ENCODE results near the gene NPEPPS.

The NPEPPS gene

DNA sequence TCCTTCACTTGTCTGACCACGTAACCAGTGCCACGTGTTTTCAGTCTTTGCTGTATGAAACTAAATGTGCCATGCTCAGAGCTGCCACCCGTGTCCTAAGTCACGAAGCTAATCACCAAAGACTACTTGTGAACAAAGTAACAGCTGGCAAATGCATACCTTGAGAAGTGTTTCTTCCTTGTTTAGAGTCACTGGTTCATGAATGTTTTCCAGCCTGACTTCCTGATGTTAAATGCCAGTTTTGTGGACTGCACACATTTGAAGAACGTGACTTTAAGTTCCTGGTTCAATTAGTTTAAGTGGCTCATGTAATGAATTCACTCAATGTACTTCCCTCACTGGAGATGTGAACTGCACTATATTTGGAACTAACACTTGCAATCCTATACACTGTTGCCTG, 98.9 kb downstream of the NPEPPS start:
- H4K20me1 ChIP-seq (ENCODE audit: insufficient read depth): no peaks in the 10 kb centered on the region
- no peak overlapping the region for H3K4me2 ChIP-seq
- no peak overlapping the region for H3K9ac ChIP-seq
- H3K79me2 ChIP-seq (ENCODE audit: insufficient read depth, low read depth): no peaks in the 10 kb centered on the region
- no peak overlapping the region for H3K4me3 ChIP-seq (IDR thresholded peaks at IDR 0.05; ENCODE audit: insufficient read depth, low read depth, low read length)
- H2AFZ ChIP-seq (ENCODE audit: low read depth): no peak overlapping the region
- no peaks in the 10 kb centered on the region for H3K36me3 ChIP-seq (ENCODE audit: insufficient read depth)
- H3K27ac ChIP-seq: no peak overlapping the region
- TF ChIP-seq, protein P1, sequence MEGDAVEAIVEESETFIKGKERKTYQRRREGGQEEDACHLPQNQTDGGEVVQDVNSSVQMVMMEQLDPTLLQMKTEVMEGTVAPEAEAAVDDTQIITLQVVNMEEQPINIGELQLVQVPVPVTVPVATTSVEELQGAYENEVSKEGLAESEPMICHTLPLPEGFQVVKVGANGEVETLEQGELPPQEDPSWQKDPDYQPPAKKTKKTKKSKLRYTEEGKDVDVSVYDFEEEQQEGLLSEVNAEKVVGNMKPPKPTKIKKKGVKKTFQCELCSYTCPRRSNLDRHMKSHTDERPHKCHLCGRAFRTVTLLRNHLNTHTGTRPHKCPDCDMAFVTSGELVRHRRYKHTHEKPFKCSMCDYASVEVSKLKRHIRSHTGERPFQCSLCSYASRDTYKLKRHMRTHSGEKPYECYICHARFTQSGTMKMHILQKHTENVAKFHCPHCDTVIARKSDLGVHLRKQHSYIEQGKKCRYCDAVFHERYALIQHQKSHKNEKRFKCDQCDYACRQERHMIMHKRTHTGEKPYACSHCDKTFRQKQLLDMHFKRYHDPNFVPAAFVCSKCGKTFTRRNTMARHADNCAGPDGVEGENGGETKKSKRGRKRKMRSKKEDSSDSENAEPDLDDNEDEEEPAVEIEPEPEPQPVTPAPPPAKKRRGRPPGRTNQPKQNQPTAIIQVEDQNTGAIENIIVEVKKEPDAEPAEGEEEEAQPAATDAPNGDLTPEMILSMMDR (conservative IDR thresholded peaks at IDR 0.05; ENCODE audit: low read depth, low read length): no peak
- H3K27me3 ChIP-seq (ENCODE audit: insufficient read depth, low read depth): no peaks in the 10 kb centered on the region
- no peaks in the 10 kb centered on the region for H3K4me1 ChIP-seq (ENCODE audit: low read depth, poor library complexity, severe bottlenecking)

DNA sequence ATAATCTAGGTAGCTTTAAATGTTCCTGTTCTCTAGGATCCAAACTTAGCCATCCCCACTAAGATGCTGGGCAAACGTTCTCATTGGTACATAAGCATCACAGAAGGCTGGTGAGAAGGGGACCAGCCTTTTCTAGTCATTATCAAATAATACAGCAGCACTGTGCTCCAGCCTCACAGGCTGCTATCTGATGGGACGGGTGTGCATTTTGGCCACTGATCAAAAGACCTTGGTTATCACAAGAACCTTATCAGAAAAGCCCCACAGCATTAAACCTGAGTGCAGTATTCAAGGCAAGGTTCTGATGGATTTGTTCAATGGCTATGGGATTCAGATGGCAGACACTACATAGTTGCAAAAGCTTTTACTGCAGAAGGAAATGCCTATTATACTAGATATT, 99.7 kb downstream of the NPEPPS start:
- H3K4me3 ChIP-seq (IDR thresholded peaks at IDR 0.05; ENCODE audit: insufficient read depth, low read depth, low read length): no peak overlapping the region
- no peak overlapping the region for H3K27ac ChIP-seq
- no peaks in the 10 kb centered on the region for H4K20me1 ChIP-seq (ENCODE audit: insufficient read depth)
- no peak overlapping the region for H3K9ac ChIP-seq
- H3K36me3 ChIP-seq (ENCODE audit: insufficient read depth): no peaks in the 10 kb centered on the region
- H3K79me2 ChIP-seq (ENCODE audit: insufficient read depth, low read depth): no peaks in the 10 kb centered on the region
- H2AFZ ChIP-seq (ENCODE audit: low read depth): no peak overlapping the region
- H3K27me3 ChIP-seq (ENCODE audit: insufficient read depth, low read depth): no peaks in the 10 kb centered on the region
- H3K4me2 ChIP-seq: no peak overlapping the region
- H3K4me1 ChIP-seq (ENCODE audit: low read depth, poor library complexity, severe bottlenecking): no peaks in the 10 kb centered on the region
- TF ChIP-seq, protein P1 (conservative IDR thresholded peaks at IDR 0.05; ENCODE audit: low read depth, low read length): no peak

DNA sequence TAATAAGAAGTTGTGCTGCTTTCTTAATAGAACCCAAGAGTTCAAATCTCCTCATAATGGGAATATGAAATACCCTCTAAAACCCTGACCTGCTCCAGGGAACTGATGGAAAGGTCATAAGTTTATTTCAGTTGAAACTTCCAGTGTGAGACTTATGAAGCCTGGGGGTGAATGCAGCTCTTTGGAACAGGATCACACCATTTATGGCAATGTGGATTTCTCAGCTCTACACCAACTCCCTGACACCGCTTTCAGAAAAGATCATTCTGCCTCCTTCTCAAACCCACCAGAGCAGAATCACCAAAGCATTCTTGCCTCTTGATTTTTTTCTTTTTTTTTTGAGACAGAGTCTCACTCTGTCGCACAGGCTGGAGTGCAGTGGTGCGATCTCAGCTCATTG, 102.1 kb downstream of the NPEPPS start:
- H4K20me1 ChIP-seq (ENCODE audit: insufficient read depth): no peaks in the 10 kb centered on the region
- H3K27ac ChIP-seq: no peak overlapping the region
- H3K4me1 ChIP-seq (ENCODE audit: low read depth, poor library complexity, severe bottlenecking): no peaks in the 10 kb centered on the region
- H2AFZ ChIP-seq (ENCODE audit: low read depth): no peak overlapping the region
- no peak overlapping the region for H3K9ac ChIP-seq
- no peaks in the 10 kb centered on the region for H3K27me3 ChIP-seq (ENCODE audit: insufficient read depth, low read depth)
- no peak overlapping the region for H3K4me3 ChIP-seq (IDR thresholded peaks at IDR 0.05; ENCODE audit: insufficient read depth, low read depth, low read length)
- no peaks in the 10 kb centered on the region for H3K36me3 ChIP-seq (ENCODE audit: insufficient read depth)
- H3K79me2 ChIP-seq (ENCODE audit: insufficient read depth, low read depth): no peaks in the 10 kb centered on the region
- no peak overlapping the region for H3K4me2 ChIP-seq
- TF ChIP-seq, protein P1 (conservative IDR thresholded peaks at IDR 0.05; ENCODE audit: low read depth, low read length): no peak

DNA sequence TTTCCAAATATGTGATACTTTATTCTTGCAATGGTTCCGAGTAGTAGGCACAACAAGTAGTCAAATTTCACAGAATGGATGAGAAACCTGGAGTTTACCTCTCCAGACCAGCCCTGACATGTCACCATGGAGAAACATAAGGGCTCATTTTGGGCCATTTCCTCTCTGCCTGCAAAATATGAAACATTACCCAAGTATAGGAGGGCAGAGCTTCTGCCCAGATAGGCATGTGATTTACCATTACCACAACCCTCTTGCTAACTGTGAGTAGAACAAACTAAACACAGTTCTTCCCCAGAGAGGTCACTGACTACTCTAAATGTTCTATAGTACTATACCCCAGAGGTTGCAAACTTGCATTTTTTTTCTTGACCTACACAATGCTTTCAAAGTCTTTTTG, 103.1 kb downstream of the NPEPPS start:
- H2AFZ ChIP-seq (ENCODE audit: low read depth): no peak overlapping the region
- no peaks in the 10 kb centered on the region for H4K20me1 ChIP-seq (ENCODE audit: insufficient read depth)
- H3K36me3 ChIP-seq (ENCODE audit: insufficient read depth): no peaks in the 10 kb centered on the region
- H3K4me2 ChIP-seq: no peak overlapping the region
- H3K79me2 ChIP-seq (ENCODE audit: insufficient read depth, low read depth): no peaks in the 10 kb centered on the region
- H3K4me3 ChIP-seq (IDR thresholded peaks at IDR 0.05; ENCODE audit: insufficient read depth, low read depth, low read length): no peak overlapping the region
- TF ChIP-seq, protein P1 (conservative IDR thresholded peaks at IDR 0.05; ENCODE audit: low read depth, low read length): no peak
- H3K27ac ChIP-seq: no peak overlapping the region
- no peak overlapping the region for H3K9ac ChIP-seq
- no peaks in the 10 kb centered on the region for H3K27me3 ChIP-seq (ENCODE audit: insufficient read depth, low read depth)
- no peaks in the 10 kb centered on the region for H3K4me1 ChIP-seq (ENCODE audit: low read depth, poor library complexity, severe bottlenecking)

DNA sequence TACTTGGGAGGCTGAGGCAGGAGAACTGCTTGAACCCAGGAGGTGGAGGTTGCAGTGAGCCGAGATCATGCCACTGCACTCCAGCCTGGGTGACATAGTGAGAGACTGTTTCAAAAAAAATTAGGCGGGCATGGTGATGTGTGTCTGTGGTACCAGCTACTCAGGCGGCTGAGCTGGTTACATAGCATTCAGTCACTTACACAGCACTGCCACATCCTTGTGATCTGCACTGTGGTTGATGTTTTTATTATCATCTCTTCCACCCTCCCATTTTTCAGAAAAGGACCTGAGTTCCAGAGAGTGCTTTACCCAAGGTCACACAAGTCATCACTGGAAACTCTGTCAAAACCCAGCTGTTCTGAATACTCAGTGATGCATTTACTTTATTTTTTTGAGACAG, 104.0 kb downstream of the NPEPPS start:
- H3K27me3 ChIP-seq (ENCODE audit: insufficient read depth, low read depth): no peaks in the 10 kb centered on the region
- H3K4me3 ChIP-seq (IDR thresholded peaks at IDR 0.05; ENCODE audit: insufficient read depth, low read depth, low read length): no peak overlapping the region
- TF ChIP-seq, protein P1 (conservative IDR thresholded peaks at IDR 0.05; ENCODE audit: low read depth, low read length): no peak
- no peak overlapping the region for H3K9ac ChIP-seq
- no peak overlapping the region for H2AFZ ChIP-seq (ENCODE audit: low read depth)
- no peak overlapping the region for H3K27ac ChIP-seq
- no peaks in the 10 kb centered on the region for H3K36me3 ChIP-seq (ENCODE audit: insufficient read depth)
- no peak overlapping the region for H3K4me2 ChIP-seq
- no peaks in the 10 kb centered on the region for H3K4me1 ChIP-seq (ENCODE audit: low read depth, poor library complexity, severe bottlenecking)
- H4K20me1 ChIP-seq (ENCODE audit: insufficient read depth): no peaks in the 10 kb centered on the region
- no peaks in the 10 kb centered on the region for H3K79me2 ChIP-seq (ENCODE audit: insufficient read depth, low read depth)

Data from KMS-11 (cell line).